ENCODE results near the gene PNKD.
"Not testable (repeated sequence)": the region's sequence is repeated elsewhere in the genome, so short reads cannot be mapped to it uniquely, and the experiment has no call there.

The PNKD gene

GRCh38 chr2:218312267-218312756 is 42.0 kb downstream of the PNKD start:
- no peaks in the 10 kb centered on the region for H3K36me3 ChIP-seq (ENCODE audit: low read length)
- H4K20me1 ChIP-seq (ENCODE audit: low read depth, low read length): no peaks in the 10 kb centered on the region
- no peaks in the 10 kb centered on the region for H3K9me2 ChIP-seq (replicated peaks; ENCODE audit: insufficient read depth, low read length)
- no peak overlapping the region for H2AFZ ChIP-seq (ENCODE audit: low read depth, low read length, severe bottlenecking)
- H3K27ac ChIP-seq (ENCODE audit: low read depth, low read length): no peak overlapping the region
- TF ChIP-seq CTCF (IDR thresholded peaks at IDR 0.05; ENCODE audit: insufficient read depth, low read length, poor library complexity, severe bottlenecking) (no peak), EZH2phosphoT487 (conservative IDR thresholded peaks at IDR 0.05; ENCODE audit: low read length) (no peak)
- no peaks in the 10 kb centered on the region for H3K79me2 ChIP-seq (ENCODE audit: insufficient read depth, low read length)
- no peak overlapping the region for H3K4me3 ChIP-seq (ENCODE audit: insufficient read depth, low read length, poor library complexity, severe bottlenecking)
- no peak overlapping the region for H3K9ac ChIP-seq (ENCODE audit: low read length)
- H3K4me2 ChIP-seq (ENCODE audit: low read depth, low read length, poor library complexity, severe bottlenecking): no peak overlapping the region
- no peaks in the 10 kb centered on the region for H3K27me3 ChIP-seq (ENCODE audit: low read length)
- no peaks in the 10 kb centered on the region for H3K9me3 ChIP-seq (ENCODE audit: insufficient read depth, low read length)
- H3F3A ChIP-seq (ENCODE audit: insufficient read depth): no peaks in the 10 kb centered on the region

GRCh38 chr2:218313356-218313755 is 43.0 kb downstream of the PNKD start:
- Histone ChIP-seq H3K27me3 (ENCODE audit: low read length) (no peaks in the 10 kb centered on the region), H3K9me3 (ENCODE audit: insufficient read depth, low read length) (no peaks in the 10 kb centered on the region), H3K9ac (ENCODE audit: low read length) (no peak overlapping the region), H3K79me2 (ENCODE audit: insufficient read depth, low read length) (no peaks in the 10 kb centered on the region), H2AFZ (ENCODE audit: low read depth, low read length, severe bottlenecking) (no peak overlapping the region), H3F3A (ENCODE audit: insufficient read depth) (no peaks in the 10 kb centered on the region), H4K20me1 (ENCODE audit: low read depth, low read length) (no peaks in the 10 kb centered on the region), H3K4me3 (ENCODE audit: insufficient read depth, low read length, poor library complexity, severe bottlenecking) (no peak overlapping the region), H3K36me3 (ENCODE audit: low read length) (no peaks in the 10 kb centered on the region), H3K9me2 (replicated peaks; ENCODE audit: insufficient read depth, low read length) (no peaks in the 10 kb centered on the region), H3K27ac (ENCODE audit: low read depth, low read length) (no peak overlapping the region), H3K4me2 (ENCODE audit: low read depth, low read length, poor library complexity, severe bottlenecking) (no peak overlapping the region)
- TF ChIP-seq EZH2phosphoT487 (conservative IDR thresholded peaks at IDR 0.05; ENCODE audit: low read length): no peak
- TF ChIP-seq CTCF (IDR thresholded peaks at IDR 0.05; ENCODE audit: insufficient read depth, low read length, poor library complexity, severe bottlenecking): no peak

GRCh38 chr2:218314764-218315163 is 44.4 kb downstream of the PNKD start:
- not testable (repeated sequence) for H3K79me2 ChIP-seq (ENCODE audit: insufficient read depth, low read length); H3K4me3 ChIP-seq (ENCODE audit: insufficient read depth, low read length, poor library complexity, severe bottlenecking); H3K36me3 ChIP-seq (ENCODE audit: low read length); H4K20me1 ChIP-seq (ENCODE audit: low read depth, low read length); H2AFZ ChIP-seq (ENCODE audit: low read depth, low read length, severe bottlenecking); H3K9ac ChIP-seq (ENCODE audit: low read length); H3F3A ChIP-seq (ENCODE audit: insufficient read depth); H3K4me2 ChIP-seq (ENCODE audit: low read depth, low read length, poor library complexity, severe bottlenecking); H3K9me3 ChIP-seq (ENCODE audit: insufficient read depth, low read length); H3K9me2 ChIP-seq (replicated peaks; ENCODE audit: insufficient read depth, low read length); H3K27me3 ChIP-seq (ENCODE audit: low read length); H3K27ac ChIP-seq (ENCODE audit: low read depth, low read length)

GRCh38 chr2:218315397-218315796 is 45.1 kb downstream of the PNKD start:
- no peaks in the 10 kb centered on the region for H3F3A ChIP-seq (ENCODE audit: insufficient read depth)
- no peak for TF ChIP-seq EZH2phosphoT487 (conservative IDR thresholded peaks at IDR 0.05; ENCODE audit: low read length)
- no peak for TF ChIP-seq CTCF (IDR thresholded peaks at IDR 0.05; ENCODE audit: insufficient read depth, low read length, poor library complexity, severe bottlenecking)
- H3K9ac ChIP-seq (ENCODE audit: low read length): no peak overlapping the region
- H3K4me3 ChIP-seq (ENCODE audit: insufficient read depth, low read length, poor library complexity, severe bottlenecking): no peak overlapping the region
- H2AFZ ChIP-seq (ENCODE audit: low read depth, low read length, severe bottlenecking): no peak overlapping the region
- no peaks in the 10 kb centered on the region for H3K9me2 ChIP-seq (replicated peaks; ENCODE audit: insufficient read depth, low read length)
- H3K4me2 ChIP-seq (ENCODE audit: low read depth, low read length, poor library complexity, severe bottlenecking): no peak overlapping the region
- H3K27me3 ChIP-seq (ENCODE audit: low read length): no peaks in the 10 kb centered on the region
- H3K79me2 ChIP-seq (ENCODE audit: insufficient read depth, low read length): no peaks in the 10 kb centered on the region
- H4K20me1 ChIP-seq (ENCODE audit: low read depth, low read length): no peaks in the 10 kb centered on the region
- H3K9me3 ChIP-seq (ENCODE audit: insufficient read depth, low read length): no peaks in the 10 kb centered on the region
- H3K27ac ChIP-seq (ENCODE audit: low read depth, low read length): no peak overlapping the region
- H3K36me3 ChIP-seq (ENCODE audit: low read length): no peaks in the 10 kb centered on the region

Data from SU-DHL-6 (cell line).